GM12891 (cell line): ENCODE measurements around the gene ZFAND3.
A peak's percentile ranks its signal among the peaks of the same experiment; 100 is the strongest.
"Not testable (repeated sequence)": the region's sequence is repeated elsewhere in the genome, so short reads cannot be mapped to it uniquely, and the experiment has no call there.

Experiments used
- DNase-seq: peaks from one replicate; pipeline ENCODE4 v3.0.0; 2011; ENCODE audit warnings: low spot score; ENCODE audit not compliant: insufficient read length
- FAIRE-seq: peaks from 2 replicates; lab custom pipeline; 2011; peaks lifted over from hg19 to GRCh38; lab: Jason Lieb, UNC
- PAX5 ChIP-seq: IDR thresholded peaks from 2 replicates; pipeline ENCODE4 v1.6.1; 2011; ENCODE audit warnings: low read length, moderate library complexity, mild to moderate bottlenecking; ENCODE audit not compliant: insufficient read depth, severe bottlenecking
- POLR2A ChIP-seq: IDR thresholded peaks from 2 replicates; pipeline ENCODE4 v1.6.1; 2011; ENCODE audit warnings: low read depth, low read length, control low read depth
- POLR2AphosphoS5 ChIP-seq: IDR thresholded peaks from 2 replicates; pipeline ENCODE4 v1.6.1; 2011; ENCODE audit warnings: low read depth, low read length, control low read depth
- POU2F2 ChIP-seq: IDR thresholded peaks from 2 replicates; pipeline ENCODE4 v1.6.1; 2011; ENCODE audit warnings: low read depth, mild to moderate bottlenecking, control low read depth, low read length, moderate library complexity
- SPI1 ChIP-seq: IDR thresholded peaks from 2 replicates; pipeline ENCODE4 v1.6.1; 2011; ENCODE audit warnings: low read depth, low read length, control low read depth
- TAF1 ChIP-seq: IDR thresholded peaks from 2 replicates; pipeline ENCODE4 v1.6.1; 2011; ENCODE audit warnings: low read depth, low read length, control low read depth

Gene ZFAND3

GRCh38 chr6:37938909-37939308 lies 119.4 kb downstream of the ZFAND3 start:
- no peak for FAIRE-seq
- DNase-seq: no peak
- TF ChIP-seq TAF1 (no peak), POU2F2 (no peak), PAX5 (no peak), SPI1 (no peak), POLR2A (no peak), POLR2AphosphoS5 (no peak)

GRCh38 chr6:37940074-37940847 lies 120.7 kb downstream of the ZFAND3 start:
- TF ChIP-seq POLR2A (no peak), POU2F2 (no peak), TAF1 (no peak), SPI1 (no peak), POLR2AphosphoS5 (no peak), PAX5 (no peak)
- DNase-seq (no peak), FAIRE-seq (no peak)

GRCh38 chr6:37941871-37942270 lies 122.3 kb downstream of the ZFAND3 start:
- FAIRE-seq: no peak
- TF ChIP-seq POLR2A (no peak), TAF1 (no peak), POU2F2 (no peak), PAX5 (no peak), SPI1 (no peak), POLR2AphosphoS5 (no peak)
- no peak for DNase-seq

GRCh38 chr6:37942606-37943376 lies 123.3 kb downstream of the ZFAND3 start:
- TF ChIP-seq POLR2A (no peak), TAF1 (no peak), POU2F2 (no peak)
- FAIRE-seq (peak; percentile 20), DNase-seq (no peak)

GRCh38 chr6:37943436-37944058 lies 124.0 kb downstream of the ZFAND3 start:
- DNase-seq (no peak), FAIRE-seq (peak; percentile 71)
- no peak for TF ChIP-seq TAF1
- no peak for TF ChIP-seq POLR2A

- no peak for FAIRE-seq
- DNase-seq: no peak
- no peak for TF ChIP-seq POLR2AphosphoS5
- TF ChIP-seq POU2F2: no peak
- TF ChIP-seq SPI1: no peak
- TF ChIP-seq TAF1: no peak
- TF ChIP-seq POLR2A: no peak
- no peak for TF ChIP-seq PAX5
These were observed 126.5 kb downstream of the ZFAND3 start for GRCh38 chr6:37946057-37946456.

- FAIRE-seq (no peak), DNase-seq (no peak)
- TF ChIP-seq PAX5 (no peak), POLR2AphosphoS5 (no peak), POU2F2 (no peak), POLR2A (no peak), SPI1 (no peak), TAF1 (no peak)
These were observed 127.9 kb downstream of the ZFAND3 start for GRCh38 chr6:37947468-37947867.

- not testable (repeated sequence) for DNase-seq, FAIRE-seq
These were observed 129.1 kb downstream of the ZFAND3 start for GRCh38 chr6:37948584-37948983.

- TF ChIP-seq POLR2A (no peak), SPI1 (peak; percentile 61)
- FAIRE-seq (peak; percentile 35), DNase-seq (no peak)
These were observed 132.5 kb downstream of the ZFAND3 start for GRCh38 chr6:37952027-37952426.

- no peak for TF ChIP-seq POU2F2
- no peak for TF ChIP-seq POLR2A
- TF ChIP-seq PAX5: no peak
- no peak for TF ChIP-seq TAF1
- no peak for TF ChIP-seq SPI1
- TF ChIP-seq POLR2AphosphoS5: no peak
- FAIRE-seq (peak; percentile 16), DNase-seq (no peak)
These were observed 135.3 kb downstream of the ZFAND3 start for GRCh38 chr6:37954791-37955190.
